ENCODE results near the gene MTMR2. TPM values are rescaled to one million over a fixed set of nuclear protein-coding genes. Genes with fewer than 3 reads are reported as not detected.
A peak's percentile ranks its signal among the peaks of the same experiment; 100 is the strongest.

MTMR2 gene
- total RNA-seq, 3 donors from 2014 or later (not counting 1 experiment from before 2014, with no cell fraction given): 21.7 to 22.5 (median 21.8) TPM

- no peak for TF ChIP-seq CTCF (IDR thresholded peaks at IDR 0.05)
- WGBS (ENCODE audit: insufficient coverage): no CpG with 5 or more reads among the region's 1 CpG
- no peaks in the 10 kb centered on the region for H3K27me3 ChIP-seq (ENCODE audit: control insufficient read depth, insufficient read depth, low read length)
- intact Hi-C loops (cut with micrococcal nuclease): no loop called here
- peaks cover 0 to 7% of the 10 kb centered on the region in 2 donors for H3K4me1 Mint-ChIP-seq
- peaks cover 87% of the 10 kb centered on the region for H3K36me3 ChIP-seq (ENCODE audit: control insufficient read depth, insufficient read depth, low read length)
- ATAC-seq: no peak
- peak overlapping the region in 1 of 2 donors; percentile 9 for H3K27ac Mint-ChIP-seq
- no peak overlapping the region for H3K27ac ChIP-seq (ENCODE audit: low read length)
- H3K4me3 ChIP-seq (ENCODE audit: low read length): no peak overlapping the region
- H3K9me3 ChIP-seq (ENCODE audit: control insufficient read depth, insufficient read depth, low read length): no peaks in the 10 kb centered on the region
- H3K36me3 Mint-ChIP-seq: peaks cover 25% of the 10 kb centered on the region
- no peaks in the 10 kb centered on the region for H3K9me3 Mint-ChIP-seq
- DNase-seq: no peak
- H3K4me3 Mint-ChIP-seq: no peak overlapping the region
- no peaks in the 10 kb centered on the region for H3K27me3 Mint-ChIP-seq (ENCODE audit: low read depth in 2 of 2)
- no peaks in the 10 kb centered on the region for H3K4me1 ChIP-seq (ENCODE audit: control insufficient read depth, insufficient read depth, low read length)
Observed at GRCh38 chr11:95833378-95833777, 90.5 kb downstream of the MTMR2 start.

GRCh38 chr11:95832763-95833162 lies 91.1 kb downstream of the MTMR2 start:
- no peaks in the 10 kb centered on the region for H3K27me3 Mint-ChIP-seq (ENCODE audit: low read depth in 2 of 2)
- no peak overlapping the region for H3K4me3 Mint-ChIP-seq
- no peak overlapping the region for H3K27ac Mint-ChIP-seq
- H3K9me3 Mint-ChIP-seq: no peaks in the 10 kb centered on the region
- H3K36me3 Mint-ChIP-seq: peaks cover 25% of the 10 kb centered on the region
- DNase-seq (no peak), ATAC-seq (no peak)
- no peak for TF ChIP-seq CTCF (IDR thresholded peaks at IDR 0.05)
- Histone ChIP-seq H3K36me3 (ENCODE audit: control insufficient read depth, insufficient read depth, low read length) (peaks cover 88% of the 10 kb centered on the region), H3K27me3 (ENCODE audit: control insufficient read depth, insufficient read depth, low read length) (no peaks in the 10 kb centered on the region), H3K27ac (ENCODE audit: low read length) (no peak overlapping the region), H3K4me3 (ENCODE audit: low read length) (no peak overlapping the region), H3K9me3 (ENCODE audit: control insufficient read depth, insufficient read depth, low read length) (no peaks in the 10 kb centered on the region), H3K4me1 (ENCODE audit: control insufficient read depth, insufficient read depth, low read length) (no peaks in the 10 kb centered on the region)
- 97% methylated on average over 3 of the region's 3 CpGs for WGBS (ENCODE audit: insufficient coverage)
- H3K4me1 Mint-ChIP-seq: peaks cover 0 to 7% of the 10 kb centered on the region in 2 donors
- intact Hi-C loops (cut with micrococcal nuclease): no loop called here

DNA sequence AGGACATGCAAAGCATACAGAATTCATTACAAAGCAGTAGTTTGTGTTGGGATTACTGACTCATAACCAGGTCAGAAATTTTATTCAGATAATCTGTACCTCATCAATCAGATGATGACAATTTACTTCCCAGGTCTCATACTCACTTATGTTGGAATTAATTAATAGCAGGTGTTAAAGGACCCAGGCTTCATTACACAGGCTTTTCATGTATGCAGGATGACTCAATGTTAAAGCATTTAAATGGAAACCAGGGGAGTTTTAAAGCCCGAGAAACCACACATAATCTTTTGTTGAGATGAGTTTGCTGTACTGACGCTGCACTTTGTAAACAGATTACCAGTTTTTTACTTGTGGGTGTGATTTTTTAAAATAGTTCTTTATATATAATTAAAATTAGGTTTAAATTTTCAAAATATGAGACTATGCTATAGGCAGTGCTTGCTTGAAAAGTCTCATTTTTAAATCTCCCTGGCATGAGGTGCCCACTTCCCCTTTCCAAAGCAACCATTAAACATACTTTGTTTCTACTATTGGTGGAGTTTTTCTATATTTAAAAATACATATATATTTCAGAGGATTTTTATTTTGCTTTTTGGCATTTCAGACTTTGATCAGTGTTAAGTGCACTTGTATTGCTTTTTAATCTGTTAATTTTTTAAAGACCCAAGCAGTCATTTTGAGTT lies 92.6 kb downstream of the MTMR2 start:
- no peaks in the 10 kb centered on the region for H3K27me3 Mint-ChIP-seq (ENCODE audit: low read depth in 2 of 2)
- H3K4me3 ChIP-seq (ENCODE audit: low read length): no peak overlapping the region
- ATAC-seq (no peak), DNase-seq (no peak)
- H3K9me3 ChIP-seq (ENCODE audit: control insufficient read depth, insufficient read depth, low read length): no peaks in the 10 kb centered on the region
- no peak overlapping the region for H3K27ac Mint-ChIP-seq
- H3K36me3 ChIP-seq (ENCODE audit: control insufficient read depth, insufficient read depth, low read length): peaks cover 86% of the 10 kb centered on the region
- no peaks in the 10 kb centered on the region for H3K4me1 ChIP-seq (ENCODE audit: control insufficient read depth, insufficient read depth, low read length)
- H3K36me3 Mint-ChIP-seq: peaks cover 22% of the 10 kb centered on the region
- no peak for TF ChIP-seq CTCF (IDR thresholded peaks at IDR 0.05)
- no peak overlapping the region for H3K4me3 Mint-ChIP-seq
- no peaks in the 10 kb centered on the region for H3K9me3 Mint-ChIP-seq
- intact Hi-C loops (cut with micrococcal nuclease): no loop called here
- peaks cover 0 to 5% of the 10 kb centered on the region in 2 donors for H3K4me1 Mint-ChIP-seq
- H3K27ac ChIP-seq (ENCODE audit: low read length): no peak overlapping the region
- 75% methylated on average over 1 of the region's 2 CpGs for WGBS (ENCODE audit: insufficient coverage)
- no peaks in the 10 kb centered on the region for H3K27me3 ChIP-seq (ENCODE audit: control insufficient read depth, insufficient read depth, low read length)

All from natural killer cell (primary cell).